ENCODE results near the gene RRAGB. TPM values are rescaled to one million over a fixed set of nuclear protein-coding genes. Genes with fewer than 3 reads are reported as not detected.

RRAGB gene
- total RNA-seq, 2 experiments from 2014 or later, result 9.6 to 11.9 TPM

DNA sequence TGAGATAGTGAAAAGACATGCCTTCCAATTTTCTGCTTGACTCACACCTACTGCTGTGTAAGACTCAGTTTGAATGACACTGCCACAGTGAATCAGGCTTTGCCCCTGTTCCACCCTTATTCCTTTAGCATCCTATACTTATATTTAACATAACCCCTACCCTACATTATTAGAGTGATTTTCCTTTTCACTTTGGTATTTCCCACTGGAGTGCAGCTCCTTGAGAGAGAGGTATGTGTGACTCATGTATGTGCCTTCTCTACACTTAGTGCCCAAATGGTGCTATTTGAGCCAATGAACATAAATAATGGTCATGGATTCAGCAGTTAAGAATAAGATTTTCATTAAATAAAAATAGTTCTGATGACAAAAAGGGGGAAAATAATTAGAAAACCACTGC is 69.5 kb downstream of the RRAGB start:
- no peaks in the 10 kb centered on the region for H3K36me3 ChIP-seq (ENCODE audit: insufficient read depth, low read length)
- no peak overlapping the region for H3K4me3 ChIP-seq (ENCODE audit: low read depth, low read length, poor library complexity, severe bottlenecking)
- DNase-seq (ENCODE audit: low spot score), result no peak
- no peak overlapping the region for H2AFZ ChIP-seq (ENCODE audit: low read length)
- no peak overlapping the region for H3K4me2 ChIP-seq (ENCODE audit: low read length)
- POLR2A ChIA-PET, result no interaction called here
- no peak overlapping the region for H3K27ac ChIP-seq (ENCODE audit: low read depth, low read length, poor library complexity, severe bottlenecking)
- CTCF ChIA-PET (ENCODE audit: unreplicated experiment), result no interaction called here
- no peaks in the 10 kb centered on the region for H3K9me2 ChIP-seq (ENCODE audit: insufficient read depth, low read length)
- intact Hi-C loops (cut with micrococcal nuclease; ENCODE audit: unreplicated experiment), result no loop called here
- no peaks in the 10 kb centered on the region for H3K9me3 ChIP-seq (ENCODE audit: low read length)
- no peaks in the 10 kb centered on the region for H4K20me1 ChIP-seq (ENCODE audit: insufficient read depth, low read length)
- H3K4me1 ChIP-seq (ENCODE audit: insufficient read depth, low read length, poor library complexity, severe bottlenecking), result no peaks in the 10 kb centered on the region
- no peaks in the 10 kb centered on the region for H3K79me2 ChIP-seq (ENCODE audit: insufficient read depth, low read depth, low read length)
- BruUV-seq (replicated peaks), result no TSS peak
- TF ChIP-seq CTCF (conservative IDR thresholded peaks at IDR 0.05; ENCODE audit: low read length), result no peak
- no peak for TF ChIP-seq EZH2phosphoT487 (IDR thresholded peaks at IDR 0.05; ENCODE audit: borderline replicate concordance, low read depth, low read length)

- Histone ChIP-seq H3K27ac (ENCODE audit: low read depth, low read length, poor library complexity, severe bottlenecking) (no peak overlapping the region), H3K4me1 (ENCODE audit: insufficient read depth, low read length, poor library complexity, severe bottlenecking) (no peaks in the 10 kb centered on the region), H2AFZ (ENCODE audit: low read length) (no peak overlapping the region), H3K9me3 (ENCODE audit: low read length) (no peaks in the 10 kb centered on the region), H3K4me2 (ENCODE audit: low read length) (no peak overlapping the region), H3K9me2 (ENCODE audit: insufficient read depth, low read length) (no peaks in the 10 kb centered on the region), H3K4me3 (ENCODE audit: low read depth, low read length, poor library complexity, severe bottlenecking) (no peak overlapping the region), H3K36me3 (ENCODE audit: insufficient read depth, low read length) (no peaks in the 10 kb centered on the region), H3K79me2 (ENCODE audit: insufficient read depth, low read depth, low read length) (no peaks in the 10 kb centered on the region), H4K20me1 (ENCODE audit: insufficient read depth, low read length) (no peaks in the 10 kb centered on the region)
- BruUV-seq (replicated peaks), result no TSS peak
- ChIA-PET POLR2A (no interaction called here), CTCF (ENCODE audit: unreplicated experiment) (no interaction called here)
- TF ChIP-seq EZH2phosphoT487 (IDR thresholded peaks at IDR 0.05; ENCODE audit: borderline replicate concordance, low read depth, low read length), result no peak
- DNase-seq (ENCODE audit: low spot score), result no peak
- intact Hi-C loops (cut with micrococcal nuclease; ENCODE audit: unreplicated experiment), result no loop called here
Measured at GRCh38 chrX:55787727-55788126, 70.2 kb downstream of the RRAGB start.

DNA sequence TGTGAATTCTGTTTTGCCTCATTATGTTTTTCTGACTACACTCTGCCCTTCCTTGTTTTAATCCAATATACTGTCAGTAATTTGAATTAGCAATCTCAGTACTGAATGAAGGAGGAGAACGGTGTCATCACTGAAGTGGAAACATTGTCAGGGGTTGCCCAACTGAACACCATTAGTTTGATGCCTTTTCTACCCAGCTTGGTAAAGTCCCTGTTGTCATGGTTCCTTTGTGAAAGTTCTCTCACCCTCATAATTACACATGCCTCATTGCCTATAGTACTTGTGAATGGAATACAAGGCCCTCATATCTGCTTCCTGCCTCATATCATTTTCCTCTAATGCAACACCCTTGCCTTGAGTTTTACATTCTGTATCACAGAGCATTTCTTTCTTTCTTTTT is 76.9 kb downstream of the RRAGB start:
- DNase-seq (ENCODE audit: low spot score), result no peak
- H3K4me3 ChIP-seq (ENCODE audit: low read depth, low read length, poor library complexity, severe bottlenecking), result no peak overlapping the region
- no peaks in the 10 kb centered on the region for H3K9me2 ChIP-seq (ENCODE audit: insufficient read depth, low read length)
- intact Hi-C loops (cut with micrococcal nuclease; ENCODE audit: unreplicated experiment), result no loop called here
- no peaks in the 10 kb centered on the region for H3K36me3 ChIP-seq (ENCODE audit: insufficient read depth, low read length)
- H3K9me3 ChIP-seq (ENCODE audit: low read length), result no peaks in the 10 kb centered on the region
- H4K20me1 ChIP-seq (ENCODE audit: insufficient read depth, low read length), result no peaks in the 10 kb centered on the region
- POLR2A ChIA-PET, result interaction anchor here (0.7 kb wide), 1 partner anchor 41 kb away, joined by 3 read pairs; no protein-coding TSS in a partner anchor
- H2AFZ ChIP-seq (ENCODE audit: low read length), result no peak overlapping the region
- H3K27ac ChIP-seq (ENCODE audit: low read depth, low read length, poor library complexity, severe bottlenecking), result no peak overlapping the region
- H3K4me1 ChIP-seq (ENCODE audit: insufficient read depth, low read length, poor library complexity, severe bottlenecking), result no peaks in the 10 kb centered on the region
- no peak overlapping the region for H3K4me2 ChIP-seq (ENCODE audit: low read length)
- H3K79me2 ChIP-seq (ENCODE audit: insufficient read depth, low read depth, low read length), result no peaks in the 10 kb centered on the region
- CTCF ChIA-PET (ENCODE audit: unreplicated experiment), result no interaction called here
- no TSS peak for BruUV-seq (replicated peaks)
- no peak for TF ChIP-seq CTCF (conservative IDR thresholded peaks at IDR 0.05; ENCODE audit: low read length)
- no peak for TF ChIP-seq EZH2phosphoT487 (IDR thresholded peaks at IDR 0.05; ENCODE audit: borderline replicate concordance, low read depth, low read length)
